A375 (cell line): ENCODE results near the gene SERPINB2. TPM values are rescaled to one million over a fixed set of nuclear protein-coding genes. Genes with fewer than 3 reads are reported as not detected.

Source experiments
- total RNA-seq: library from RNA; depleted of rRNA; stranded (reverse); fragments of >200 nt; shearing (Covaris generic); gene quantifications from 2 replicates; pipeline ENCODE4 v1.2.3, GENCODE V29; 2014; rRNA removed

Gene SERPINB2
- total RNA-seq: 0.08 and 0.34 TPM in 2 replicates

GRCh38 chr18:63887424-63887823 is at the start of gene SERPINB2:
Gene SERPINB2 (plus strand): TSS chr18:63887705. CDS start chr18:63891445, 3,740 bp downstream.

GRCh38 chr18:63907664-63908063 is 20.2 kb downstream of the SERPINB2 start, which contains the start of gene SERPINB10:
Gene SERPINB10 (plus strand): TSS chr18:63907958. CDS start chr18:63915511, 7,553 bp downstream.

GRCh38 chr18:63949068-63949737 is 61.7 kb downstream of the SERPINB2 start, which contains the start of gene HMSD:
Gene HMSD (plus strand): TSS chr18:63949301. CDS start chr18:63953456, 4,155 bp downstream.

Other genes with a start within 250 kb of the SERPINB2 start
- not detected in 2 replicates for gene SERPINB4, start 243.4 kb upstream of the SERPINB2 start, total RNA-seq
- gene SERPINB3, start 225.8 kb upstream of the SERPINB2 start, total RNA-seq: not detected in 2 replicates
- gene SERPINB11, start 184.7 kb upstream of the SERPINB2 start, total RNA-seq: not detected in 2 replicates
- gene SERPINB7, start 112.3 kb upstream of the SERPINB2 start, total RNA-seq: 2.8 and 4.8 TPM in 2 replicates
- not detected in 2 replicates for gene SERPINB10, start 20.3 kb downstream of the SERPINB2 start, total RNA-seq
- not detected in 2 replicates for gene HMSD, start 61.6 kb downstream of the SERPINB2 start, total RNA-seq
- gene SERPINB8, start 82.4 kb downstream of the SERPINB2 start, total RNA-seq: 22.9 and 26.9 TPM in 2 replicates